GM10266 (cell line): ENCODE measurements around the gene IQSEC1.

Source experiments
- DNase-seq: peaks from one replicate; pipeline ENCODE4 v3.0.0; 2012; ENCODE audit errors: extremely low spot score
- CTCF ChIP-seq: IDR thresholded peaks from 2 replicates; pipeline ENCODE4 v1.5.1; 2012; ENCODE audit warnings: mild to moderate bottlenecking, low read depth; ENCODE audit not compliant: control insufficient read depth, insufficient read depth; ENCODE audit errors: missing control alignments

IQSEC1 gene

GRCh38 chr3:13065727-13066126 lies 7.5 kb downstream of the IQSEC1 start:
- TF ChIP-seq CTCF, result no peak
- DNase-seq, result no peak

DNA sequence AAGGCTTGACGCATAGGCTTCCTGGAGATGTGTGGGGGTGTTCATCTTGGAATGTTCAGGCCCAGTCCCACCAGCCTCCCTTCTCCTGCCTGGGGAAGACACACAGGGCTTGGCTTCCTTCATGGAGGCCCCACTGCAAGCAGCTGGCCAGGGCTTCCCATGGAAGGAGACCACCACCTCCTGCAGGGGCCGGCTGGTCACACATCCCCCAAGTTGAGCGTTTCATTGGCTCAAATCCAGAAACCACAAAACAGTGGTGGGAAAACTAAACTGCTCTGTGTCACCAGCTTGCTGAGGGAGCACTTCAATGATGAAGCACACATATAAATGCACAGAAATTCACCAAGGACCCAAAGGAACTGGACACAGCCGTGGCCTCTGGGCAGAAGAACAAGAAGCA lies 8.3 kb downstream of the IQSEC1 start:
- no peak for DNase-seq
- no peak for TF ChIP-seq CTCF

GRCh38 chr3:13064159-13064868 lies 8.9 kb downstream of the IQSEC1 start:
- DNase-seq, result no peak
- no peak for TF ChIP-seq CTCF

GRCh38 chr3:13063225-13063624 lies 10.0 kb downstream of the IQSEC1 start:
- TF ChIP-seq CTCF, result no peak
- no peak for DNase-seq

DNA sequence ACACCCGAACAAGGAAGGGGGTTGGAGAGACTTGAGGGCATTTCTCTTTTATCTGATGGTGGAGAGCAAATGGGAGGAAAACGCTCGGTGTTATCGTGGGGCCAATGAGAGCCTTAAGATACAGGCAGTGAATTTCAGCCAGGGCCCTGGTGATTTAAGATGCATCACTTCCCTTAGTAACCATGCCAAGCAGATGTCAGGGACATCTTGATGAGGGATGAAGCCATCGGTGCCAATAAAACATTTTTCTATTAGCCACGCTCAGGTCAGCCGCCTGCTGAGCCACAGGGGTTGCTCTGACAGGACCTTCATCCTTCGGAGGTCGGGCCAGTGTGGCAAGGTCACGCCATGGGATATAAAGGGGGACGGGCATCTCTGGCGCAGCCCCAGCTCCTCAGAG lies 10.6 kb downstream of the IQSEC1 start:
- no peak for TF ChIP-seq CTCF

DNA sequence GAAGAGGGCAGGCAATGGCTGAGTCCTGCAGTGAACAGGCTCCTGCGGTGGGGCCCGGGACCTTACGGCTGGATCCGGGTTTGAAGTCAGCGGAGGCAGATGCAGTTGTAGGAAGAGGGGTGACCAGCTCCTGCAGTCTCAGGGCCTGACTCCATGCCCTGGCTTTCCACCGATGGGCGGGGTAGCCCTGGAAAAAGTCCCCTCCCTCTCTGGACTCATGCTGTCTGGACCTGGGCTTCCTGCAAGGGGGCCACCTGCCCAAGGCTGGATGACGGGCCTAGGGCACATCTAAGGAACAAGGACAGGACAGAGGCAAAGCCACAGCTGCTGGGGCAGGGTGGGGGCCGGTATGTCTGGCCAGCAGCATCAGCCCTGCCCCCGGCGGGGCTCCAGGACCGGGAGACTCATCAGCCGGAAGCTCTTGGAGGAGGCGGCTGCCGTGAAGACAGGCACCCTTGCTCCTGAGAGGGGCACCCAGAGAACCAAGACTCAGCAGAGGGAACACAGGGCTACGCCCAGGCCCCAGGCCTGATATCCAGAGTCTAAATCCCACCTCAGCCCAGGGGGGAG lies 12.8 kb downstream of the IQSEC1 start:
- TF ChIP-seq CTCF, result no peak
- no peak for DNase-seq

More for the DNA sequence above, 10.6 kb downstream of the IQSEC1 start:
- no peak for DNase-seq

GRCh38 chr3:13058346-13059120 lies 14.7 kb downstream of the IQSEC1 start:
- no peak for TF ChIP-seq CTCF
- no peak for DNase-seq
